ENCODE measurements around the gene GPC6.

GRCh38 chr13:94454906-94455305 lies 1228.3 kb downstream of the GPC6 start:
- TF ChIP-seq CHD2 (IDR thresholded peaks at IDR 0.05; ENCODE audit: low read length, partially characterized antibody) (no peak), SMC3 (IDR thresholded peaks at IDR 0.05) (no peak), EHMT2 (IDR thresholded peaks at IDR 0.05; ENCODE audit: low read depth) (no peak), BHLHE40 (IDR thresholded peaks at IDR 0.05; ENCODE audit: low read depth, low read length) (no peak), REST (IDR thresholded peaks at IDR 0.05) (no peak), MYC (IDR thresholded peaks at IDR 0.05; ENCODE audit: borderline replicate concordance, low read length) (no peak), CTCF (IDR thresholded peaks at IDR 0.05) (no peak), MAFK (IDR thresholded peaks at IDR 0.05; ENCODE audit: partially characterized antibody) (no peak), MAX (IDR thresholded peaks at IDR 0.05) (no peak)

All from A549 (cell line).